Thyroid gland (tissue), 4 donors: Measurements from ENCODE around the gene CACNA1A. TPM values are rescaled to one million over a fixed set of nuclear protein-coding genes. Genes with fewer than 3 reads are reported as not detected.
A peak's percentile ranks its signal among the peaks of the same experiment; 100 is the strongest.
"Not testable (repeated sequence)": the region's sequence is repeated elsewhere in the genome, so short reads cannot be mapped to it uniquely, and the experiment has no call there.

Source experiments
- DNase-seq, 2 donors: peaks; one replicate each; pipeline ENCODE4 v3.0.0-alpha.2; 2019
- H3K27ac ChIP-seq, 3 donors: fragments of 200-600 bp; sonication (generic); 1 replicate in 2 of 3; 2 replicates in 1 of 3; pipeline ENCODE4 v1.5.1; 2016 to 2019; ENCODE audit warnings: mild to moderate bottlenecking in 1 of 3, moderate library complexity in 1 of 3
- H3K27me3 ChIP-seq: fragments of 200-600 bp; sonication (generic); one replicate; pipeline ENCODE4 v1.5.1; 2019
- H3K36me3 ChIP-seq, 2 donors: fragments of 200-600 bp; sonication (generic); one replicate each; pipeline ENCODE4 v1.5.1; 2016 to 2019
- H3K4me1 ChIP-seq, 2 donors: fragments of 200-600 bp; sonication (generic); one replicate each; pipeline ENCODE4 v1.5.1; 2017 to 2019
- H3K4me3 ChIP-seq, 3 donors: fragments of 200-600 bp; sonication (generic); replicated peaks in 1 of 3; 1 replicate in 2 of 3; 2 replicates in 1 of 3; pipeline ENCODE4 v1.5.1; 2016; ENCODE audit warnings: mild to moderate bottlenecking in 1 of 3
- H3K9me3 ChIP-seq: fragments of 200-600 bp; sonication (generic); one replicate; pipeline ENCODE4 v1.5.1; 2017
- CTCF ChIP-seq, 6 experiments: fragments of 200-600 bp in 3 of 6; fragments of 450-650 bp in 3 of 6; sonication (generic) in 3 of 6; IDR thresholded peaks; one replicate each; pipeline ENCODE4 v1.5.1; 2016 to 2019; ENCODE audit warnings: antibody characterized with exemption in 6 of 6, mild to moderate bottlenecking in 2 of 6, inconsistent platforms in 1 of 6, moderate library complexity in 1 of 6
- POLR2A ChIP-seq, 2 donors: fragments of 450-650 bp; IDR thresholded peaks; one replicate each; pipeline ENCODE4 v1.6.1; 2017; ENCODE audit warnings: antibody characterized with exemption in 2 of 2, mild to moderate bottlenecking in 2 of 2, moderate library complexity in 1 of 2
- WGBS, 2 donors: methylation state at CpG; one replicate each; pipeline ENCODE4 v1.1.5; 2017; 5-methylcytosine and 5-hydroxymethylcytosine counted together
- intact Hi-C: fragments of 100-400 bp; cut with DNase I; formaldehyde crosslinking; loops from one replicate; pipeline ENCODE4 v1.15.1; 2023
- total RNA-seq, 4 donors: library from RNA; depleted of rRNA; stranded (reverse); fragments of >200 nt; gene quantifications; one replicate each; pipeline ENCODE4 v1.2.3, GENCODE V29; 2016

Gene CACNA1A
- total RNA-seq, 4 donors from 2014 or later, result 0.27 to 2.5 (median 0.80) TPM

- peak; percentile 96 to 97 for DNase-seq
- Histone ChIP-seq H3K27ac (peak overlapping the region; percentile 81 to 92 (median 91)), H3K36me3 (no peaks in the 10 kb centered on the region), H3K4me3 (peak overlapping the region in 1 of 3 donors; percentile 6), H3K9me3 (no peaks in the 10 kb centered on the region), H3K4me1 (peaks cover 23 to 47% of the 10 kb centered on the region in 2 donors), H3K27me3 (no peaks in the 10 kb centered on the region)
- no peak for TF ChIP-seq POLR2A (IDR thresholded peaks at IDR 0.05)
- TF ChIP-seq CTCF (IDR thresholded peaks at IDR 0.05), result no peak
- intact Hi-C loops, result no loop called here
- 19 to 26% methylated on average over 17 to 18 of the region's 18 CpGs for WGBS, 2 donors
These were observed 333.7 kb downstream of the CACNA1A start for GRCh38 chr19:13172346-13173138.

GRCh38 chr19:13171146-13171545 is 335.1 kb downstream of the CACNA1A start:
- no peak for DNase-seq
- H3K4me1 ChIP-seq, result peaks cover 31 to 61% of the 10 kb centered on the region in 2 donors
- WGBS, 2 donors, result 95 to 97% methylated on average over 7 of the region's 7 CpGs
- TF ChIP-seq CTCF (IDR thresholded peaks at IDR 0.05), result no peak
- no peak for TF ChIP-seq POLR2A (IDR thresholded peaks at IDR 0.05)
- no peaks in the 10 kb centered on the region for H3K36me3 ChIP-seq
- intact Hi-C loops, result no loop called here
- H3K27me3 ChIP-seq, result no peaks in the 10 kb centered on the region
- no peak overlapping the region for H3K4me3 ChIP-seq
- peak overlapping the region in 1 of 3 donors; percentile 92 for H3K27ac ChIP-seq
- no peaks in the 10 kb centered on the region for H3K9me3 ChIP-seq

- H3K27me3 ChIP-seq, result no peaks in the 10 kb centered on the region
- no peak for TF ChIP-seq POLR2A (IDR thresholded peaks at IDR 0.05)
- no peak for TF ChIP-seq CTCF (IDR thresholded peaks at IDR 0.05)
- H3K27ac ChIP-seq, result peak overlapping the region in 2 of 3 donors; percentile 1 to 49
- intact Hi-C loops, result no loop called here
- DNase-seq, result no peak
- WGBS, 2 donors, result 75 to 80% methylated on average over 2 to 5 of the region's 5 CpGs
- no peak overlapping the region for H3K4me3 ChIP-seq
- no peaks in the 10 kb centered on the region for H3K9me3 ChIP-seq
- H3K36me3 ChIP-seq, result no peaks in the 10 kb centered on the region
- peaks cover 36 to 70% of the 10 kb centered on the region in 2 donors for H3K4me1 ChIP-seq
These were observed 336.5 kb downstream of the CACNA1A start for GRCh38 chr19:13169769-13170168.

- H3K27me3 ChIP-seq, DNase-seq, H3K36me3 ChIP-seq, H3K9me3 ChIP-seq, H3K4me3 ChIP-seq, intact Hi-C loops: not testable (repeated sequence)
- peak overlapping the region in 1 of 3 donors; percentile 97 for H3K27ac ChIP-seq
- WGBS, 2 donors, result 89 to 100% methylated on average over 3 of the region's 3 CpGs
- H3K4me1 ChIP-seq, result peaks cover 43 to 74% of the 10 kb centered on the region in 2 donors
These were observed 340.1 kb downstream of the CACNA1A start for GRCh38 chr19:13166151-13166550.

- no peak for DNase-seq
- Histone ChIP-seq H3K4me3 (no peak overlapping the region), H3K27ac (peak overlapping the region; percentile 89 to 97 (median 93)), H3K4me1 (peaks cover 43 to 74% of the 10 kb centered on the region in 2 donors), H3K9me3 (no peaks in the 10 kb centered on the region), H3K36me3 (no peaks in the 10 kb centered on the region), H3K27me3 (no peaks in the 10 kb centered on the region)
- intact Hi-C loops, result no loop called here
- TF ChIP-seq CTCF (IDR thresholded peaks at IDR 0.05), result no peak
- no peak for TF ChIP-seq POLR2A (IDR thresholded peaks at IDR 0.05)
- WGBS, 2 donors, result 75 to 79% methylated on average over 18 to 19 of the region's 19 CpGs
These were observed 340.9 kb downstream of the CACNA1A start for GRCh38 chr19:13165162-13165997.
